Peyer's patch (tissue), 4 donors: ENCODE measurements around the gene PPRC1. TPM values are rescaled to one million over a fixed set of nuclear protein-coding genes. Genes with fewer than 3 reads are reported as not detected.

Experiments
- DNase-seq, 3 donors: peaks; one replicate each; pipeline ENCODE4 v3.0.0-alpha.2; 2017 to 2019
- H3K27ac ChIP-seq, 4 donors: fragments of 200-600 bp; sonication (generic); one replicate each; pipeline ENCODE4 v1.5.1; 2016 to 2019
- H3K27me3 ChIP-seq, 2 donors: fragments of 200-600 bp; sonication (generic); one replicate each; pipeline ENCODE4 v1.5.1; 2019
- H3K36me3 ChIP-seq, 3 donors: fragments of 200-600 bp; sonication (generic); one replicate each; pipeline ENCODE4 v1.5.1; 2016 to 2019
- H3K4me1 ChIP-seq, 4 donors: fragments of 200-600 bp; sonication (generic); one replicate each; pipeline ENCODE4 v1.5.1; 2016 to 2019
- H3K4me3 ChIP-seq, 4 donors: fragments of 200-600 bp; sonication (generic); 1 replicate in 3 of 4; 2 replicates in 1 of 4; pipeline ENCODE4 v1.5.1; 2016 to 2019; ENCODE audit warnings: mild to moderate bottlenecking in 1 of 4
- H3K9me3 ChIP-seq, 4 donors: fragments of 200-600 bp; sonication (generic); one replicate each; pipeline ENCODE4 v1.5.1; 2016 to 2019; ENCODE audit warnings: mild to moderate bottlenecking in 1 of 4
- POLR2A ChIP-seq, 2 donors: fragments of 450-650 bp; IDR thresholded peaks; one replicate each; pipeline ENCODE4 v1.5.1; 2017; ENCODE audit warnings: antibody characterized with exemption in 2 of 2, mild to moderate bottlenecking in 2 of 2, moderate library complexity in 2 of 2
- small RNA-seq, 2 donors: library from RNA; depleted of rRNA; stranded (forward); fragments of <200 nt; gene quantifications; one replicate each; pipeline ENCODE3, GENCODE V24; 2016
- total RNA-seq, 4 donors: library from RNA; depleted of rRNA; stranded (reverse); fragments of >200 nt; gene quantifications; one replicate each; pipeline ENCODE4 v1.1.0, GENCODE V29; 2016
- TF ChIP-seq, protein P1 (sequence below), 6 experiments: fragments of 450-650 bp in 4 of 6; fragments of 200-600 bp in 2 of 6; sonication (generic) in 1 of 6; IDR thresholded peaks; one replicate each; pipeline ENCODE4 v1.5.1; 2017 to 2019; ENCODE audit warnings: antibody characterized with exemption in 6 of 6, mild to moderate bottlenecking in 3 of 6, moderate library complexity in 1 of 6

PPRC1 gene
- total RNA-seq, 4 donors from 2014 or later = 8.6 to 71.0 (median 24.0) TPM

GRCh38 chr10:102191956-102192355, 59.1 kb downstream of the PPRC1 start:
- TF ChIP-seq POLR2A (IDR thresholded peaks at IDR 0.05) = no peak
- H3K9me3 ChIP-seq = no peaks in the 10 kb centered on the region
- no peak overlapping the region for H3K27ac ChIP-seq
- no peak overlapping the region for H3K4me3 ChIP-seq
- H3K36me3 ChIP-seq = no peaks in the 10 kb centered on the region
- H3K4me1 ChIP-seq = peaks cover 0 to 11% (median 8%) of the 10 kb centered on the region in 4 donors
- no peak for DNase-seq
- no peaks in the 10 kb centered on the region for H3K27me3 ChIP-seq

- no peak for DNase-seq
Measured at GRCh38 chr10:102195296-102195870, 62.5 kb downstream of the PPRC1 start.

DNA sequence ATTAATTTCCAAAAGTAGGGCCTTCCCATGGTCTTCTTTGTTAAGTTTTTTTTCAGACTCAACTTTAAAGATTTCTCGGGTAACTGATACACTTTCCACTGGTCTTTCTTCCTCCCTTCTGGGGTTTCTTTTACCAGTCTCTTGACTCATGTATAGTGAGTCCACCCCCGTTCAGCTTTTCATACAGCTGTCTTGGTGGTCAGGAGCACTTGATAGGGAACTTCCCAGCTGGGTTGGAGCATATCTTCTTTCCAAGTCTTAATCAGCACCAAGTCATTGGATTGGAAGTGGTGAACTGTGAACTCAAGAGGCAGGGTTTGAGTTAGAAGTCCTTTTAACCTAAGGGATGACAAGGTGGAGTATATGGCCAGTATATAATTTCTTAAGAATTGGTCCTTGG, 64.1 kb downstream of the PPRC1 start:
- no peaks in the 10 kb centered on the region for H3K27me3 ChIP-seq
- TF ChIP-seq, protein P1, sequence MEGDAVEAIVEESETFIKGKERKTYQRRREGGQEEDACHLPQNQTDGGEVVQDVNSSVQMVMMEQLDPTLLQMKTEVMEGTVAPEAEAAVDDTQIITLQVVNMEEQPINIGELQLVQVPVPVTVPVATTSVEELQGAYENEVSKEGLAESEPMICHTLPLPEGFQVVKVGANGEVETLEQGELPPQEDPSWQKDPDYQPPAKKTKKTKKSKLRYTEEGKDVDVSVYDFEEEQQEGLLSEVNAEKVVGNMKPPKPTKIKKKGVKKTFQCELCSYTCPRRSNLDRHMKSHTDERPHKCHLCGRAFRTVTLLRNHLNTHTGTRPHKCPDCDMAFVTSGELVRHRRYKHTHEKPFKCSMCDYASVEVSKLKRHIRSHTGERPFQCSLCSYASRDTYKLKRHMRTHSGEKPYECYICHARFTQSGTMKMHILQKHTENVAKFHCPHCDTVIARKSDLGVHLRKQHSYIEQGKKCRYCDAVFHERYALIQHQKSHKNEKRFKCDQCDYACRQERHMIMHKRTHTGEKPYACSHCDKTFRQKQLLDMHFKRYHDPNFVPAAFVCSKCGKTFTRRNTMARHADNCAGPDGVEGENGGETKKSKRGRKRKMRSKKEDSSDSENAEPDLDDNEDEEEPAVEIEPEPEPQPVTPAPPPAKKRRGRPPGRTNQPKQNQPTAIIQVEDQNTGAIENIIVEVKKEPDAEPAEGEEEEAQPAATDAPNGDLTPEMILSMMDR (IDR thresholded peaks at IDR 0.05) = no peak
- TF ChIP-seq POLR2A (IDR thresholded peaks at IDR 0.05) = no peak
- DNase-seq = no peak
- H3K27ac ChIP-seq = no peak overlapping the region
- H3K4me1 ChIP-seq = no peaks in the 10 kb centered on the region
- H3K36me3 ChIP-seq = no peaks in the 10 kb centered on the region
- no peaks in the 10 kb centered on the region for H3K9me3 ChIP-seq
- H3K4me3 ChIP-seq = no peak overlapping the region

More at GRCh38 chr10:102195296-102195870, 62.5 kb downstream of the PPRC1 start:
- Histone ChIP-seq H3K9me3 (no peaks in the 10 kb centered on the region), H3K4me1 (no peaks in the 10 kb centered on the region), H3K27ac (no peak overlapping the region), H3K4me3 (no peak overlapping the region), H3K27me3 (no peaks in the 10 kb centered on the region), H3K36me3 (no peaks in the 10 kb centered on the region)
- TF ChIP-seq, protein P1 (IDR thresholded peaks at IDR 0.05) = no peak
- no peak for TF ChIP-seq POLR2A (IDR thresholded peaks at IDR 0.05)

GRCh38 chr10:102198027-102198426, 65.2 kb downstream of the PPRC1 start:
- DNase-seq = no peak
- Histone ChIP-seq H3K4me3 (no peak overlapping the region), H3K4me1 (no peaks in the 10 kb centered on the region), H3K27ac (no peak overlapping the region), H3K27me3 (no peaks in the 10 kb centered on the region), H3K36me3 (no peaks in the 10 kb centered on the region), H3K9me3 (no peaks in the 10 kb centered on the region)
- TF ChIP-seq, protein P1 (IDR thresholded peaks at IDR 0.05) = no peak
- TF ChIP-seq POLR2A (IDR thresholded peaks at IDR 0.05) = no peak

Small RNA genes within 50 kb of the gene (small RNA-seq; reads per million reads assigned to genes)
- 0 reads per million in 2 donors for gene AL500527.1
- 0 reads per million in 2 donors for gene AL500527.2

Other genes with a start within 250 kb of the PPRC1 start
- gene ARMH3, start 76.9 kb upstream of the PPRC1 start, total RNA-seq = 10 to 100 TPM; 15.8 to 29.2 (median 23.0) TPM
- gene HPS6, start 67.7 kb upstream of the PPRC1 start, total RNA-seq = 10 to 100 TPM; 19.8 to 33.4 (median 24.8) TPM
- 10 to 100 TPM; 19.6 to 67.7 (median 42.1) TPM for gene LDB1, start 12.7 kb upstream of the PPRC1 start, total RNA-seq
- 100 to 1,000 TPM in 1 of 4 donors, 10 to 100 TPM in 3; 19.0 to 149 (median 34.2) TPM for gene NOLC1, start 19.3 kb downstream of the PPRC1 start, total RNA-seq
- gene ELOVL3, start 93.3 kb downstream of the PPRC1 start, total RNA-seq = not detected
- gene PITX3, start 108.5 kb downstream of the PPRC1 start, total RNA-seq = not detected
- 10 to 100 TPM; 73.4 to 98.5 (median 95.8) TPM for gene GBF1, start 112.5 kb downstream of the PPRC1 start, total RNA-seq